ENCODE data around the gene GYS2. TPM values are rescaled to one million over a fixed set of nuclear protein-coding genes. Genes with fewer than 3 reads are reported as not detected.

Gene GYS2
- total RNA-seq, 1 donor from 2014 or later, result not detected

DNA sequence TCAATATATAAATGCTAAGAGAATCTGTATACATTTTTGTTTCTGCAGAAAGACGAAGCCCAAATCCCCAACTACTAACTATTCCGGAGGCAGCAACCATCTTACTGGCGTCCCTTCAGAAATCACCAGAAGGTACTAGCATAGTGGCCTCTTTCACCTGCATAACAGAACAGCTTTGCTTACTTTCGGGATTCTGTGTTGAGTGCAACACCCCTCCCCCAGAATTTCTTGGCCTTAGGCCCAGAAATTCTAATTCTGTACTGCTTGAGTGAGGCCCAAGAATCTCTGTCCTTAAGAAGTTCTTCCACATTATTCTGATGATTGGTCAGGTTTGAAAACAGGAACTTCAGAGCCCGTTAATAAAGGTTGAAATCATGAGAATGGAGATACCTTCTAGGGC, 75.7 kb downstream of the GYS2 start:
- no peaks in the 10 kb centered on the region for H3K36me3 ChIP-seq
- H3K9me3 ChIP-seq, result no peaks in the 10 kb centered on the region
- intact Hi-C loops (cut with DNase I), result no loop called here
- no peak overlapping the region for H3K4me3 ChIP-seq
- no peak for TF ChIP-seq CTCF (IDR thresholded peaks at IDR 0.05)
- peaks cover 12% of the 10 kb centered on the region for H3K27me3 ChIP-seq (ENCODE audit: low read depth)
- no peak overlapping the region for H3K27ac ChIP-seq
- H3K4me1 ChIP-seq, result no peaks in the 10 kb centered on the region
- ATAC-seq, result peak; percentile 63 to 74
- DNase-seq, result no peak

GRCh38 chr12:21527451-21528180, 77.0 kb downstream of the GYS2 start:
- no peak overlapping the region for H3K27ac ChIP-seq
- DNase-seq, result peak; percentile 57

DNA sequence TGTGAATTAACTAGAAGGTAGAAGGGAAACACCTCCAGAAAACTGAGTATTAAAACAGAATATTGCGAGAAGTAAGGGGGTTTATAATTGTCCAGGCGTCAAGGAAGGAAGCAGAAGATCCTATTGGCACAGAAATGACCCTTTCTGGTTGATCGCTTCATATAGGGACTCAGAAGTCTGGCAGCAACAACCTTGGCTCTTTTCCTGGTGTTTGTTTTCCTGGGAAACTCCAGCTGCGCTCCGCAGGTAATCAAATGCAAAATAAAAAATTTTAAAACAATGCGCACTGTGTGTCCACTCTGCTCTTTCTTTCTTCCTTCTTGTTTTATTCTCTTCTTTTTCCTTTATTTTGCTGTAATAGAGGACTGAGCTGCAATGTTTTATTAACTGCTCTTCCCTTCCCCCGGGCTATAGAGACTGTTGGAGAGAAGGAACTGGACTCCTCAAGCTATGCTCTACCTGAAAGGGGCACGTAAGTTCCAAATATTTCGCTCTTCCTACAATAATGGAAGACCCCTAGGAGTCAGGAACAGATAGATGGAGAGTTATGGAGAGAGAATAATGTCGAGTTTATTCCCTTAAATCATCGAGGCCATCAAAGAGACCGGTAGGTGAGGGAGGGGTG, 77.8 kb downstream of the GYS2 start:
- DNase-seq (no peak), ATAC-seq (no peak)
- H3K36me3 ChIP-seq, result no peaks in the 10 kb centered on the region
- no peak for TF ChIP-seq CTCF (IDR thresholded peaks at IDR 0.05)
- intact Hi-C loops (cut with DNase I), result no loop called here
- H3K4me1 ChIP-seq, result no peaks in the 10 kb centered on the region
- no peak overlapping the region for H3K27ac ChIP-seq
- peak overlapping the region; percentile 61 for H3K4me3 ChIP-seq
- H3K9me3 ChIP-seq, result no peaks in the 10 kb centered on the region
- peaks cover 12% of the 10 kb centered on the region for H3K27me3 ChIP-seq (ENCODE audit: low read depth)

More at GRCh38 chr12:21527451-21528180, 77.0 kb downstream of the GYS2 start:
- Histone ChIP-seq H3K36me3 (no peaks in the 10 kb centered on the region), H3K9me3 (no peaks in the 10 kb centered on the region), H3K4me1 (no peaks in the 10 kb centered on the region), H3K4me3 (peak overlapping the region; percentile 61), H3K27me3 (ENCODE audit: low read depth) (peaks cover 12% of the 10 kb centered on the region)
- no peak for TF ChIP-seq CTCF (IDR thresholded peaks at IDR 0.05)
- peak; percentile 90 to 92 for ATAC-seq
- intact Hi-C loops (cut with DNase I), result no loop called here

- H3K27ac ChIP-seq, result no peak within 1 kb of the TSS
- TF ChIP-seq CTCF (IDR thresholded peaks at IDR 0.05), result no peak
- ATAC-seq (no peak), DNase-seq (no peak)
- peaks cover 12% of the 10 kb centered on the region for H3K27me3 ChIP-seq (ENCODE audit: low read depth)
- intact Hi-C loops (cut with DNase I), result no loop called here
- no peaks in the 10 kb centered on the region for H3K4me1 ChIP-seq
- H3K4me3 ChIP-seq, result peak within 1 kb of the TSS; percentile 61
- H3K9me3 ChIP-seq, result no peaks in the 10 kb centered on the region
- H3K36me3 ChIP-seq, result no peaks in the 10 kb centered on the region
These were observed 78.6 kb downstream of the GYS2 start, which contains the start of gene SPX for GRCh38 chr12:21526053-21526452. Gene SPX (plus strand): TSS chr12:21526296. CDS start chr12:21526473, 177 bp downstream.

GRCh38 chr12:21523148-21523547, 81.5 kb downstream of the GYS2 start:
- H3K27me3 ChIP-seq (ENCODE audit: low read depth), result peaks cover 12% of the 10 kb centered on the region
- no peaks in the 10 kb centered on the region for H3K4me1 ChIP-seq
- H3K36me3 ChIP-seq, result no peaks in the 10 kb centered on the region
- TF ChIP-seq CTCF (IDR thresholded peaks at IDR 0.05), result no peak
- no peak overlapping the region for H3K27ac ChIP-seq
- intact Hi-C loops (cut with DNase I), result no loop called here
- DNase-seq, result no peak
- H3K4me3 ChIP-seq, result no peak overlapping the region
- ATAC-seq, result no peak
- H3K9me3 ChIP-seq, result no peaks in the 10 kb centered on the region
